Cardiac fibroblast (primary cell): ENCODE results near the gene BEST3.

Experiments
- DNase-seq, 2 donors: peaks; one replicate each; pipeline versions ENCODE4 v3.0.0 to v3.0.0-alpha.2; 2010; ENCODE audit warnings: low read depth in 2 of 2
- H3K4me3 ChIP-seq, 2 donors: replicated peaks in 1 of 2; 1 replicate in 1 of 2; 2 replicates in 1 of 2; pipeline ENCODE4 v1.5.1; 2011; ENCODE audit warnings: low read depth in 2 of 2, low read length in 2 of 2, mild to moderate bottlenecking in 2 of 2, moderate library complexity in 1 of 2
- CTCF ChIP-seq: IDR thresholded peaks from one replicate; pipeline ENCODE4 v1.5.1; 2011; ENCODE audit warnings: low read depth, mild to moderate bottlenecking, low read length, inconsistent platforms

BEST3 gene

DNA sequence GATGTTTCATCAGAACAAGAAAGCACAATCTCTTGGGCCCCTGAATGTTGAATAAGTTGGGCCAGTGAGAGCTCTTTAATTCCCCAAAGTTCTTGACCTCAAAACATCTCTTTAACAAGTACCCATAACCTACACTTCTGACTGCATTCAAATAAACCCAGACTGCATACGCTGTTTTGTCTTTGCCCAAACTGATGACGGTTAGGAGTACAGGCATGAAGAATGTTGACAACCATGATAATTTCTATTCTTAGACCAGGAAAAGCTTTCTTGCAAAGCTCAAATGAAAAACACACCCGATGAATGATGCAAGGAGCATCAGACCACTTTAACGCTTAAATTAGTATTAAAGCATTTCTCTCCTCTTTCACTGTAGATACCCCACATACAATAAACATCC is 27.8 kb upstream of the BEST3 start:
- DNase-seq: peak in 1 of 2 donors; percentile 15
- no peak overlapping the region for H3K4me3 ChIP-seq
- no peak for TF ChIP-seq CTCF

DNA sequence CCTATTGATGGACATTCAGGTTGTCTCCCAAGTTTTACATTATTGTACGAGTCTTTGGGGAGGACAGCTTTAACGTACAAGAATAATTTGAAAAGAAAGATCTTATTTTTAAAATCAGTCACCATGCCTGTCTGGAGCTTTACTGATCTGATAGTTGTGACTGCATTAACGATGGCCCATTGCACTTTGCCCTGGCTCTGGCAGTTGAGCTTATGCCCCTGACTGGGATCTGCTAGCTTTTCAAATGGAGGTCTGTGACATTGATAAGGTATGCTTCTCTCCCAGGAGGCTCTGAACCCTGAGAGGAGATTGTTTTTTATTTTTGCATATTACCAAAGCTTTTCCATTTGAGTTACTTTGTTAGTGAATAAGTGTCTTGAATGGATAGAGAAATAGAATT is 21.6 kb upstream of the BEST3 start:
- no peak for DNase-seq
- TF ChIP-seq CTCF: no peak
- no peak overlapping the region for H3K4me3 ChIP-seq

GRCh38 chr12:69719336-69720316 is 20.5 kb upstream of the BEST3 start:
- no peak overlapping the region for H3K4me3 ChIP-seq
- DNase-seq: peak in 1 of 2 donors; percentile 19
- no peak for TF ChIP-seq CTCF

DNA sequence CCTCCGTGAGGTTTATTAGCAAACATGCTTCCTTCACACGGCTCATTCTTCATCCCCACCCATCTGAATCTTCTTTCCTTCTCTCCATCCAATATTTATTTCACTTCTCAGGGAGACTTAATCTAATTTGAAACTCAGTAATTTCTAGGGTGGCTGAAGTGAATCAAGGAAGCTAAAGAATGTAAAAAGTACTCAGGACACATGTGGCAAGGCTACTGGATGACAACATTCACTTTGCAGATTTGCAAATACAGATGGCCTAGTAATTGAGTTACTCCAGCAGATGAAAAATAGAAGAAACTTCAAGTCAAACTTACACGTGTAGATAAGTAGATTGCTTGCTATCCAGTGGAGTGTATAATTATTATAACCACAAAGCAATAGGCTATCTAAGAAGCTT is 15.4 kb upstream of the BEST3 start:
- TF ChIP-seq CTCF: no peak
- DNase-seq: no peak

DNA sequence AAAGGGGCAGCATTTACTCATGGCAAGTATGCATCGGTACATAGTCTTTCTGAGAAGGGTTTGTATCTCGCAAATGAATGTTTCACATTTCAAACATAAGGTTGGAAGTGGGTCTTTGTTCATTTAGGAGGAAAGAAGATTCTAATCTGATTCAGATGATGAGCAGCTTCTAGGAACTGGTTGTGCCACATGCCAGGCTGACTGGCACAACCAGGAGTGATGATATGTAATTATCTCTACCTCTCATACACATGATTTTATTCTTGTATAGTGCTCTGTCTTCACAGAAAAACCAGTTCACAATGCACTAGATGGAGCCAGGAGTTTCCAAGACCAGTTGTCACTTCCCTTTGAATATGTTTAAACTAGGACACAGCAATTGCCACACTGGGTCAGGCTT is 13.7 kb upstream of the BEST3 start:
- no peak overlapping the region for H3K4me3 ChIP-seq
- no peak for TF ChIP-seq CTCF
- DNase-seq: no peak

More for the DNA sequence above, 15.4 kb upstream of the BEST3 start:
- no peak overlapping the region for H3K4me3 ChIP-seq

GRCh38 chr12:69708649-69709048 is 9.5 kb upstream of the BEST3 start:
- DNase-seq: no peak
- no peak for TF ChIP-seq CTCF
- H3K4me3 ChIP-seq: no peak overlapping the region
